GM21515 (cell line): ENCODE data around the gene ZC3H12A.

Experiments
- ATAC-seq: cut with Tn5 transposase; IDR thresholded peaks from one replicate; pipeline ENCODE4 v1.9.1; 2021; ENCODE audit not compliant: unreplicated experiment

The ZC3H12A gene

DNA sequence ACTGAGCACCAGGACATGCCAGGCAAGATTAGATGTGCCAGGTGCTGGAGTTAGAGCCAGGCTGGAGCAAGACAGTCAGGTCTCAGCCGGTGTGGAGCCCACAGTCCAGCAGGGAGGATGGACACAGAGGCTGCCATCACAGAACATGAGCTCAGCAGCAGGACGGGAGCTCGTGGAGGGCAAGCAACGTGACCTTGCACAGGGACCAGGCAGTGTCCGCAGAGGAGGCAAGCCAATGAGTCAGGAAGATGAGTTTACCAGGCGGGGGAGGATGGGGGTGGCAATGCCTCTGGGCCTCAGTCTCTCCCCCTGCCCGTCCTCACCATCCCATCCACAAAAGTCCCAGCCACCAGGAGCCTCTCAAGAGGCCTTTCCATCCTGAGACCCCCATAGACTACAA is 20.7 kb upstream of the ZC3H12A start:
- no peak for ATAC-seq

DNA sequence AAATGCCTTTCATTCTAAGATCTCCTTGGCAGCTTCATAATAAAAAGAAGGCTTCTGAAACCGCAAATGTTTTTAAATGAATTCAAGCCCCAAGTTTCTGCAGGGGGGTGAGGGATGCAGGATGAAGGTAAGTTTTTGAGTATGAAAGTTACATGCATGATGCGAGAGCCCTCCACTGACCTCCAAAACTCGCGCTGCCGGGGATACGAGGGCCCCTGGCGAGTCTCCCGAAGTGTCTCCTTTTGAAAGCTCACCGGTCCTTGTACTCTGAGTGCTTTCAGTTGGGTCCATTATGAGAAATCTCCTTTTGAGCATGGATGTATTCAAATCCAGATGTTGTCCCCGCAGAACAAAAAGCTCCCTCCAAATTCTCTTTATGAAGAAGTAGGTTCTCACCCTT is 18.9 kb upstream of the ZC3H12A start:
- ATAC-seq = no peak

DNA sequence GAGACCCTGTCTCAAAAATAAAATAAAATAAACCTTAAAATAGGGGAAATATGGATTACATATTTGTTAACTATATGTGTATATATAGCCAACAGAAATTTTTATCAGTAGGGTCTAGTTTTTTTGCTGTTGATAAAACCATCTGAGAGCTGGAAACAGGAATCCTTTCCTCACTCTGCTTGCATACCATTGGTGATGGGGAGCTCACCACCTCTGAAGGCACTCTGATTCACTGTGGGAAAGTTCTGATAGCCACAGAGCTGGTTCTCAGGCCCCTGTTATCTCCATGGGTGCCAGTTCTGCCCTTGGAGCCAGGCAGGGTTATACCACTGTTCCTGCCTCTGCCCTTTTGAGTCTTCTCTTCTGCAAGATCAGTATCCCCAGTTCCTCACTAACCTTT is 17.8 kb upstream of the ZC3H12A start:
- no peak for ATAC-seq

DNA sequence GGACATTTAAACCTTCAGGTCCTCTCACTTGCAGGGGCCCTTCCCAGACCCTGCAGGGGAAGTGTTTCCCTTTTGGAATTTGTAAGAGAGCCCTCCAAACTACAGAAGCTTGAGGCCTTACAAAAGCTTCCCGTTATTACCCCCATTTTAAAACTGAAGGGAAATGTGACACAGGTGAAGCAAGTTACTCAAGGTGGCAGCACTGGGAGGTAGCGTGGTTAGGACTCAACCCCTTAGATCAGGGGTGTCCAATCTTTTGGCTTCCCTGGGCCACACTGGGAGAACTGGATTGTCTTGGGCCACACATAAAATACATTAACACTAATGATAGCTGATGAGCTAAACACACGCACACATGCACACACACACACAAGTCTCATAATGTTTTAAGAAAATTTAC is 15.8 kb upstream of the ZC3H12A start:
- ATAC-seq = no peak

DNA sequence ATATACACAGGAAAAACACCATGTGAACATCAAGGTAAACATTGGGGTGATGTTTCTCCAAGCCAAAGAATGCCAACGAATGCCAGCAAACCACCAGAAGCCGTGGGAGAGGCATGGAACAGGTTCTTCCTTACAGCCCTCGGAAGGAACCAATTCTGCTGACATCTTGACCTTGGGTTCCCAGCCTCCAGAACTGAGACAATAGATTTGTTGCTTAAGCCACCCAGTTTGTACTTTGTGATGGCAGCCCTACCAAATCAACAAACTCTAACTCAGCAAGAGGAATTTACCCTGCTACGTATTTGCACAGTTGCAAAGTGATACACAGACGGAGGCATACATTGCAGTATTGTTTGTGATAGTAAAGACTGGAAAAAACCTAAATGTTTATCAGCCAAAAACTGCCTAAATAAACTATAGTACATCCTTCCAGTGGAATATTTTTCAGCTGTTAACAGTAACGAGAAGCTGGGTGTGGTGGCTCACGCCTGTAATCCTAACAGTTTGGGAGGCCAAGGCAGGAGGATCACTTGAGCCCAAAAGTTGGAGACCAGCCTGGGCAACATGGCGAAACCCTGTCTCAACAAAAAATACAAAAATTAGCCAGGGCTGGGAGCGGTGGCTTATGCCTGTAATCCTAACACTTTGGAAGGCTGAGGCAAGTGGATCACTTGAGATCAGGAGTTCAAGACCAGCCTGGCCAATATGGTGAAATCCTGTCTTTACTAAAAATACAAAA is 12.5 kb upstream of the ZC3H12A start:
- no peak for ATAC-seq

DNA sequence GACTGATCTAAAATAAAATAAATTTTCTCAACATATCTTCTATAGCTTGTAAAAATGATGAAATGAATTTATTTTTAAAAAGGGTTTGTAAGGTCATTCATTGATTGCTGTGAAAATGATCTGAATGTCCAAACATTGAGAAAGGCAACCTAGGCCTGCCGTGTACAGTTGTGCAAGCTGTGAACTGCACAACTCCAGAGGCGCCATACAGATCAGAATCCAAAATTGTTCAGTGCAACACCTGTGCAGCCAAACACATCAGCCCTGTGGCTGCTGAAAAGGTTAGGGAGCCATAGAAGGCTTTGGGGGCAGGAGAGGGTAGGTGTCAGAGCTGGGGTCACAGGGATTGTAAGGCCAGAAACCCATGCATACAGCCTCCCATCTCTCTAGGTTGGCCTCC is 9.9 kb upstream of the ZC3H12A start:
- no peak for ATAC-seq

DNA sequence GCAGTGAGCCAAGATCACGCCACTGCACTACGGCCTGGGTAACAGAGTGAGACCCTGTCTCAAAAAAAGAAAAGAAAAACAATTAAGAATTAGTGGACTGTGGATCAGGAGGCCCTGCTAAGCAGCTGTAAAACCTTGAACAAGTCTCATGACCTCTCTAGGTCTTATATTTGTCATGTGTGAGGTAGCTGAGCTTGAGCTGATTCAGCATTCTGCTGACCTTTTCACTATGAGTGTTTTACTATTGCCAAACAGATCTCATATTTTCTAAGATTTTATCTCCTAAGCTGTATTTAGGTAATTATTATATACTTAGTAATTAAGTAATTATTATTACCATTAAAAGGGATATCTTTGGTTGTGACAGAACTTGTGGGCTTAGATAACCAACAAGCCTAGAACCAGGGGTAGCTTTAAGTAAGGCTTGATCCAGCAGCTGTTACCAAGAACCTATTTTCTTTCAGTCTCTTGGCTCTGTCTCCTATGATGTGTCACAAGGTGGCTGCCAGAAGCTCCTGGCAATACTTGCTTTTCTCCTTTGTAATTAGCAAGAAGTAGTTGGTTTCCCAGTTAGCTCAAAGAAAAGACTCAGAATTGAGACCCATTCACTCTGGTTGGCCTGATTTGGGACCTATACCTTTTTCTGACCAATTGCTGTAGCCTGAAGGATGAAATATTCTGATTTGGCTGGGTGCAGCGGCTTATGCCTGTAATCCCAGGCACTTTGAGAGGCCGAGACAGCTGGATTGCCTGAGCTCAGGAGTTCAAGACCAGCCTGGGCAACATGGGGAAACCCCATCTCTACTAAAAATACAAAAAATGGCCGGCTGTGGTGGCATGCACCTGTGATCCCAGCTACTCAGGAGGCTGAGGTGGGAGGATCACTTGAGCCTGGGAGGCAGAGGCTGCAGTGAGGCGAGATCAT is 8.5 kb upstream of the ZC3H12A start:
- no peak for ATAC-seq

DNA sequence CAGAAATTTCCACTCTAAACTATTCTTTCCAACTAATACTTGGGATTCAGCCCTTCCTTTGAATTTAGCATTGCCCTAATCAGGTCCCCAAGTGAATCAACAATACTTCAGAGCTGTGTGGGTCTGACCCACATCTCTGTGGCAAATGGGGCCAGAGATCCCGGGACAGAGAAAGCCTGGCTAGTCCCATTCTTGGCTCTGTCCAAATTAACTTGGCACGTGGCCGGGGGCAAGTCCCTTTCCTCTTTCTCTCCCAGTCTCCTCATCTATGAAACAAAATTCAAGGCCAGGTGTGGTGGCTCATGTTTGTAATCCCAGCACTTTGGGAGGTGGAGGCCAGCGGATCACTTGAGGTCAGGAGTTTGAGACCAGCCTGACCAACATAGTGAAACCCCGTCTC is 6.3 kb upstream of the ZC3H12A start:
- no peak for ATAC-seq

DNA sequence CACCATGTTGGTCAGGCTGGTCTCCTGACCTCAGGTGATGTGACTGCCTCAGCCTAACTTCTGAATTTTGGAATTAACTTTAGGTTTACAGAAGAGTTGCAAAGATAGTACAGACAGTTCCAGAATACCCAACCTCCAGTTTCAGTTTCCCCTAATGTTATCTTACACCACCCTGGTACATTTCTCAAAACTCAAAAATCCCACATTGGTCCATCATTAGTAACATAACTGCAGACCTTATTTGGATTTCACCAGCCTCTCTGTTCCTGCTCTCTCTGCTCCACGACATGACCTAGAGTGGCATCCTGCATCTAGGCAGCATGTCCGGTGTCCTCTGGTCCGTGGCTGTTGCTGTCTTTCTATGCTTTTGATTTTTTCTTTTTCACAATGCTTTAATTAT is 5.0 kb upstream of the ZC3H12A start:
- ATAC-seq = no peak

DNA sequence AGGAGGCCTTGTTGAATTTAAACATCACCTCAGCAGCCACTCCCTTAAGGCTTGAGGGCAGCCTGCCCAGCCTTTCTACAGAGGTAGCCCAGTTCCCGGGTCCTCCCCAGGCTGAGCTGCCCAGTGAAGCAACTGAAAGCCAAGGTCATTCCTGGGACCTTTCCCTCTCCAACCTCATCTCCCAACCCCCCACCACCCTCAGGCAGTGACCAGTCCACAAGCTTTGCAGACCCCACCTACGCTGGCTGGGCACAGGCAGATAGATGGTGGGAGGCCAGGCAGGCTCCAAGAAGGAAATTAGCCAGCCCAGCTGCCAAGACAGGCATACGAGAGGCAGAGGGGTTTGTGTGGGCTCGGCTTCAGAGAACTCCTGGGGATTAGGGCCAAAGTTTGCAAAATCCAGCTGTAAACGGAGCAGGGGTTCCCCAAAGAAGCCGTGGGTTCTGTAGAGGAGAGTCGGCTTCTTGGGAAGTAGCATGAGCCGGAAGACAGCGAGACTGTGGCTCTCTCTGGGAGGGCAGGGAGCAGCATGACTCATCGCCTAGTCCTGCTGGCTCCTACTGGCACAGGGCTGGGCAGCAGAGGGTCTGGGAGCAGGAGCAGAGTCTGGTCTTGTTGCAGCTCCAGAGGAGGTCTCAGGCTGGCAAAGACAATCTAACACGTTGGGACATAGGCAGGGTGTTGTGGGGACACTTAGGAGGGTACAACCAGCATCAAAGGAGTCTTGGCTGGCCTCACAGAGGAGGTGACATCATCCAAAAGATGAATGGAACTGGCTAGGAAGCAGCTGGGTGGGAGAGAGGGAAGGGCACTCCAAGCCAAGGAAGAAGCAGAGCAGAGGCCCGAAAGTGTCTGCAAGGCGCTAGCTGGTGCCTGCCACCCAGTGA is 2.8 kb upstream of the ZC3H12A start:
- ATAC-seq = no peak

DNA sequence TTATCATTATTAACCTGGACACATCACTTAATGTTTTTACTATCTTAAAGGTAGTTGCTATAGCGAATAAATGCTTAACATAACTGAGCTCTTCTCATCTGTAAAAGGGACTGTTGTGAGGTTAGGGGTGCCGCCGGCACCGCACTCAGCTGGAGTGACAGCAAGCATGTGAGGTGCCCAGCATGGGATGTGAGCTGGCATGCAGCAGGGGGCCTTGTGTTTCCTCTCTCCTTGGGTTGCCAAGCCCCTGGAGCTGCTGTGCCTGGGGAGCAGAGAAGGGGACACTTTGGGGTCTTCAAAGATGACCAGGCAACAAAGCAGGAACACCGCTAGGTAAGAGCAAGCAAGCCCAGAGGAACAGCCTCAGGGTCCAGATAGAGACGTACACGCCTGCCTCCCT is 2.1 kb upstream of the ZC3H12A start:
- ATAC-seq = no peak

DNA sequence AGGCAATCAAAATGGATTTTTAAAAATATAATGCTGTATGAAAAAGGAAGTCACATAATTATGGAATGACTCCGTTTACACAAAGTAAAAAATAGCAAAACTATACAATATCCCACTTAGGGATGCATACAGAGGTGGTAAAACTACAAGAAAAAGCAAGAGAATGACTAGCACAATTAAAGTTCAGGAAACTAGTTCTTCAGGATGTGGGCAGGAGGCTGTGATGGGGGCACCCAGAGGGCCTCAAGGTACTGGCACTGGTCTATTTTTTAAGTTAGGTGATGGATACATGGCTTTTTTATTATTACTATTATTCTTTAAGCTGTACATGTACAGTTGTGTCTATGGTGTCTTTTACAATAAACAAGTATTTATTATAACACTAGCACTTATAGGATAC is 1.4 kb upstream of the ZC3H12A start:
- ATAC-seq = no peak

DNA sequence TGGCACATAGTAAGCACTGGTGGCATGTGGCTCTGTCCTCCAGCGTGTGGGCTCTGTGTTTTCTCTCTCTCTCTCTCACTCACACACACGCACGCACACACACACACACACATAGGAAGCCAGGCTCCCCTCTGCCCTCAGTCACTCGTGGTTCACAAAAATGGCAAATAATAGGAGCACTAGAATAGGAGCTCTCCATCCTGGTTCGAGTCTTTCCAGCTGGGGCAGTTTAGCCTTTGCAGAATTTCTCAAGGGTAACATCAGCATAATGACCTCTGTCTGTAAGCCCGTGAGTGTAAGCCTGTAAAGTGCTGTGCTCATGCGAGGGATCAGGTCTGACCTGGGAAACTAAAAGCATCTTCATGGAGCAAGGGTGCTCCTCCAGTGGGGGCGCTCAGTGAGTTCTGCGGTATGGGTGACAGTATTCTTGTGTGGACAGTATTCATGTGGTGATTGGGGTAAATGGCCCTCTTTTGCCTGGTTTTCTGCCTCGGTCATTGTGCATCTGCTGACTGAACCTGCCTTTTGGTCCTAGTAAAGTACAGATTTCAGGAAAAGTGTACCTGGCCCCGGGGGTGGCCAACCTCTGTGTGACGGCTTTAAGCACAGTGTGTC is 842 bp upstream of the ZC3H12A start:
- ATAC-seq = no peak

DNA sequence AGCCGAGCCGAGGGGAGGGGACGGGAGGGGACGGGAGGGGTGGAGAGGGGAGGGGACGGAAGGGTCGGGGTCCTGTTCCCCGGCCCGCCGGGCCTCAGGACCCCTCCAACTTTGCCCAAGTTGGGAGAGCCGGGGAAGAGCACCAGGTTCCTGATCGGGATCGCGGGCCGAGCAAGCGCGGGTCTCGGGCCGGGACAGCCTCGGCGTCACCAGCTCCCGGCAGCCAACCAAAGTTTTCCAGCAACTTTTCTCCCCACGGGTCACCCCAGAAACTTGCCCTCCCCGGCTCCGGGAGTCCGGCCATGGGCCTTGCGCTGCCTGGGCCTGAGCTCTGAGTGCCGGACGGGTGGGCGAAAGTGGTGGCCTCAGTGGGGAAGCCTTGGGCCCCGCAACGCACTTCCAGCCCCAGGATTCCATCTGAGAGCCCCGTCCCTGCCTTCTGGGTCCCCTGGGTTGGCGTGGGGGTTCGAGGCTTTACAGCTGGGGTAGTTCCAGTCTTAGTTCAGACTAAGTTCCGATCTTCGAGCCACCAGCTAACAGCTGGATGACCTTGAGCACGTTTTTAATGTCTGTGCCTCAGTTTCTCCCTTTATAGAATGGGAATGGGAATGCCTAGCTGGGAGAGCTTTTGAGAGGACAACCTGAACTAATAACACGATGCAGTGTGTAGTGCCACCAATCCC is 458 bp downstream of the ZC3H12A start:
- ATAC-seq = peak; percentile 3

DNA sequence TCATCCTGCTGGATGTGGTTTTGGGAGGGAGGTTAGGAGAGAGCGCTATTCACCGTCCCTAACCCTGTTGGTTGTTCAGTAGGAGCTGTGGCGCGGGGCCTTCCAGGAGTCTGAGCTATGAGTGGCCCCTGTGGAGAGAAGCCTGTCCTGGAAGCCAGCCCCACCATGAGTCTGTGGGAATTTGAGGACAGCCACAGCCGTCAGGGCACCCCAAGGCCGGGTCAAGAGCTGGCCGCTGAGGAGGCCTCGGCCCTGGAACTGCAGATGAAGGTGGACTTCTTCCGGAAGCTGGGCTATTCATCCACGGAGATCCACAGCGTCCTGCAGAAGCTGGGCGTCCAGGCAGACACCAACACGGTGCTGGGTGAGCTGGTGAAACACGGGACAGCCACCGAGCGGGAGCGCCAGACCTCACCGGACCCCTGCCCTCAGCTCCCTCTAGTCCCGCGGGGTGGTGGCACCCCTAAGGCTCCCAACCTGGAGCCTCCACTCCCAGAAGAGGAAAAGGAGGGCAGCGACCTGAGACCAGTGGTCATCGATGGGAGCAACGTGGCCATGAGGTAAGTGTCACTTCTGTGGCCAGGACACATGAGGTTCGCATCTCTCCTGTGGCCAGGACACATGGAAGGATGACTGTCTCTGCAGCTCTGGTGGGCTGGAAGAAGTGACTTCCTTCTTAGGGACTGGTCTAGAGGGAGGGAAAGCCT is 1.2 kb downstream of the ZC3H12A start:
- no peak for ATAC-seq

DNA sequence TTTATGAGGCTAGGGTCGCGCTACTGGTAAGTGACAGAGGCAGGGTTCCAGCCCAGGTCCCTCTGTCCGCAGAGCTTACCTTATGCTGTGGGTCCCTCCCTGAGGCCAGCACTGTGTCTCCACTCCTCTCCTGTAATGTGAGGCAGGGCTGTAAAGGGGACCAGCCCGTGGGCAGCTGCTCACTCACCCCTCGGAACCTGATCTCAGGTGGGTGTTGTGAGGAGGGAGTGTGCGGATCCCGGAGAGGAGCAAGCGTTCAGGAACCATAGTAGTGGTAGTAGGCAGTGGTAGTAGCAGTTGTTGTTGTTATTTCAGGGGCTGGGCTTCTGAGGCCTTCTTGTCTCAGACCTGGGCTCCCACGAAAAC is 1.7 kb downstream of the ZC3H12A start:
- no peak for ATAC-seq

DNA sequence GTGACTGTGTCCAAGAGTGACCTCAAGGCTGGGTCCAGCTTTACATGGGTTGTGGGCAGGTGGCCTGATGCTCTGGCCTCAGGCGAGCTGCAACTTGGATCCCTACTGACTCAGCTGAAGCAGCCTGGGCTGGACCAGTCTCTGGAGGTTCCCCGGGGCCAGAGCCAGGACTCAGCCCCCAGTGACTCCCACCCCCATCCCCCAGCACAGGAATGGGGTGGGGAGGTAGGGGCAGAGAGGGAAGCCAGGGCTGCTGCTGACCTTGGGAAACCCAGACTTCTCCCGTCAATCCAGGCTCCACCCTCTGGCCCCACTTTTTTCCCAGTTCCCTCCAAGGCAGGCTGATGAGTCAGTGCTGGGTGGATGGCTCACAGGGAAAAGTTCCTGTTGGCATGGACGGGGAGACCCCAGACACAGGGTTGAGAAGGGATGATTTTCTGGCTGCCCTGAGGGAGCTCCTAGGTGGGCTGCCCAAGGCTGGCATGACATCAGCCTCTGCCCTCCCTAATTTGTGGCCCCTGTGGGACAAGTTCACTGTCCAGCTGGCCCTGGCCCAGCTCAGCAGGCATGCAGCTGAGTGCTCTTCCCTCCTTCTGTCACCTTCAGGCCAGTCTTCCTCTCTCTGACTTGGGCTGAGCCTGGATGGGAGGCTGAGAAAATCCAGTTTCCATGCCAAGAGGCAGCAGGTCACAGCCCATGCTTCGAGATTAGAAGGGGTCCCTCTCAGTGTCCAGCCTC is 2.2 kb downstream of the ZC3H12A start:
- ATAC-seq = no peak

DNA sequence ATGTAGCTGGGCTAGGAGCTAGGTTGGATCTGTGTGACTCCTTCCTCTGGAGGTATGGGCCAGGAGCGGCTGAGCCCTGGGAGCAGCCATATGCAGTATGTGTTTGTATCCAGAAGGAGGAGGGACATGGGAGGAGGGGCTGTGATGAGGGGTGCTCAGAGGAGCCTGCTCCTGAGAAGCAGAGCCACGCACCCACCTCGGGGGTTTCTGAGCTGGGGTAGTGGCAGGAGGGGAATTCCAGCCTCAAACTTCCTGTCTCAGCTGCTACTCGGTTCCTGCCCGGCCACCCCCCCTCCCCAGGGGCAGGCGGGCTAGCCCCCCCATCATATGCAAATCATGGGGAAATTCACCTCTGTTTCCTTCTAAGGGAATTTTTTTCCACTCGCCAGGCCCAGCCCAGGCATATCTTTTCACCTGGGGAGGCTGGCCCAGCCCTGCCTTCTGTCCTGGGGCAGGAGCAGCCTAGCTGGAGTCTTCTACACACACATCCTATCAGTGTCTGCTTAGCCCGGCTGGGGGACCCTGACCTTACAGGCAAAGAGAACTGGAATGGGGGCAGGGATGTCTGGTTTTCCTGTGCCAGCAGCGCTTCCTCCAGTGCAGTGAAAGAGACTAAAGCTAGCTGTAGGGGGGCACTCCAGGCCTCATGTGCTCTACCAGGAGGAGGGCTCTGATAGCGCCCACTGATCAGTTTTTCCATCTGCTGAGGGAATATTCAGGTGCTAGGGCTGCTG is 3.0 kb downstream of the ZC3H12A start:
- ATAC-seq = peak; percentile 35
